T-cell (primary cell): ENCODE measurements around the gene PIGC. TPM values are rescaled to one million over a fixed set of nuclear protein-coding genes. Genes with fewer than 3 reads are reported as not detected.

ENCODE experiments used
- ATAC-seq, 4 experiments: fragments of 200-7000 bp in 3 of 4; fragments of 150-1000 bp in 1 of 4; cut with Tn5 transposase; replicated peaks in 1 of 4; 1 replicate in 3 of 4; 2 replicates in 1 of 4; pipeline ENCODE4 v1.10.0; 2021; ENCODE audit warnings: moderate library complexity in 3 of 4, mild to moderate bottlenecking in 2 of 4, moderate number of reproducible peaks in 1 of 4
- CTCF ChIA-PET, 2 donors: fragments of 300-600 bp; sonication (Branson Sonifier 250); formaldehyde crosslinking; loops; one replicate each; lab custom pipeline; 2022; ENCODE audit warnings: antibody characterized with exemption in 2 of 2; lab: Charles Lee
- POLR2A ChIA-PET, 2 donors: fragments of 300-600 bp; sonication (Branson Sonifier 250); formaldehyde crosslinking; loops; one replicate each; lab custom pipeline; 2022; ENCODE audit warnings: antibody characterized with exemption in 2 of 2; lab: Charles Lee
- DNase-seq, 35 experiments: peaks; one replicate each; pipeline versions ENCODE4 v3.0.0 to v3.0.0-alpha.2; 2013 to 2023
- H3K27ac ChIP-seq: one replicate; pipeline ENCODE4 v1.5.1; 2013; ENCODE audit warnings: low read length
- H3K27me3 ChIP-seq, 2 experiments: replicated peaks in 1 of 2; 1 replicate in 1 of 2; 2 replicates in 1 of 2; pipeline versions ENCODE4 v1.6.1 to v1.7.0; 2013; ENCODE audit warnings: low read length in 1 of 2, mixed read lengths in 1 of 2; ENCODE audit not compliant: control insufficient read depth in 2 of 2, insufficient read depth in 2 of 2; ENCODE audit errors: extremely low read depth in 1 of 2
- H3K36me3 ChIP-seq, 2 donors: 1 replicate in 1 of 2; 2 replicates in 1 of 2; pipeline versions ENCODE4 v1.6.1 to v1.7.0; 2013; ENCODE audit warnings: low read length in 1 of 2; ENCODE audit not compliant: control insufficient read depth in 2 of 2, insufficient read depth in 1 of 2; ENCODE audit errors: extremely low read depth in 1 of 2
- H3K4me1 ChIP-seq, 2 experiments: 1 replicate in 1 of 2; 2 replicates in 1 of 2; pipeline versions ENCODE4 v1.6.1 to v1.7.0; 2013; ENCODE audit warnings: low read length in 2 of 2, mixed read lengths in 1 of 2; ENCODE audit not compliant: insufficient read depth in 2 of 2, control insufficient read depth in 1 of 2; ENCODE audit errors: extremely low read depth in 1 of 2
- H3K4me3 ChIP-seq, 2 donors: 1 replicate in 1 of 2; 2 replicates in 1 of 2; pipeline versions ENCODE4 v1.5.1 to v1.7.0; 2013; ENCODE audit warnings: mild to moderate bottlenecking in 2 of 2, low read length in 1 of 2, moderate library complexity in 1 of 2; ENCODE audit not compliant: control insufficient read depth in 1 of 2; ENCODE audit errors: extremely low read depth in 1 of 2
- H3K9me3 ChIP-seq: 2 replicates; pipeline ENCODE4 v1.7.0; 2013
- H3K27ac Mint-ChIP-seq, 2 donors: one replicate each; pipeline ENCODE4 v1.8.0; 2020 to 2021; ENCODE audit warnings: mild to moderate bottlenecking in 2 of 2, mixed read lengths in 2 of 2
- H3K27me3 Mint-ChIP-seq, 2 donors: one replicate each; pipeline ENCODE4 v1.8.0; 2021 to 2022; ENCODE audit warnings: mixed read lengths in 2 of 2
- H3K36me3 Mint-ChIP-seq: one replicate; pipeline ENCODE4 v1.8.0; 2021; ENCODE audit warnings: mixed read lengths
- H3K4me1 Mint-ChIP-seq, 3 donors: one replicate each; pipeline ENCODE4 v1.8.0; 2020 to 2022; ENCODE audit warnings: mixed read lengths in 3 of 3, mild to moderate bottlenecking in 1 of 3
- H3K4me3 Mint-ChIP-seq, 3 donors: one replicate each; pipeline ENCODE4 v1.8.0; 2020 to 2022; ENCODE audit warnings: mild to moderate bottlenecking in 3 of 3, mixed read lengths in 3 of 3, moderate library complexity in 3 of 3
- H3K9me3 Mint-ChIP-seq, 3 donors: one replicate each; pipeline ENCODE4 v1.8.0; 2020 to 2022; ENCODE audit warnings: mixed read lengths in 3 of 3
- WGBS: methylation state at CpG from one replicate; pipeline ENCODE4 v1.1.5; 2013; ENCODE audit warnings: missing lambda C conversion rate; ENCODE audit not compliant: insufficient coverage; 5-methylcytosine and 5-hydroxymethylcytosine counted together
- total RNA-seq, 35 experiments: library from RNA in 6 of 35; stranded (reverse) in 6 of 35; fragments of 120-200 nt in 1 of 35; gene quantifications; one replicate each; pipeline versions ENCODE4 v1.2.1 to v1.2.4 and lab custom pipeline; 2013 to 2026

The PIGC gene
- total RNA-seq, 5 donors from 2014 or later (not counting 1 experiment from before 2014, with no cell fraction given) = 26.9 to 39.0 (median 34.5) TPM

GRCh38 chr1:172471666-172472065 lies 27.8 kb upstream of the PIGC start:
- no peaks in the 10 kb centered on the region for H3K27me3 ChIP-seq
- Mint-ChIP-seq H3K4me3 (no peak overlapping the region), H3K9me3 (no peaks in the 10 kb centered on the region), H3K36me3 (no peaks in the 10 kb centered on the region), H3K27ac (no peak overlapping the region), H3K27me3 (no peaks in the 10 kb centered on the region), H3K4me1 (peaks cover 2 to 4% (median 4%) of the 10 kb centered on the region in 3 donors)
- CTCF ChIA-PET = no interaction called here
- no peaks in the 10 kb centered on the region for H3K9me3 ChIP-seq
- ATAC-seq (no peak), DNase-seq (no peak)
- WGBS = no CpG with 5 or more reads among the region's 1 CpG
- H3K36me3 ChIP-seq = no peaks in the 10 kb centered on the region
- POLR2A ChIA-PET = no interaction called here
- H3K4me3 ChIP-seq = no peak overlapping the region
- peaks cover 0 to 2% of the 10 kb centered on the region in 2 experiments for H3K4me1 ChIP-seq
- no peak overlapping the region for H3K27ac ChIP-seq

- ATAC-seq = no peak
- WGBS = no CpG with 5 or more reads among the region's 2 CpGs
- no peaks in the 10 kb centered on the region for H3K27me3 ChIP-seq
- Mint-ChIP-seq H3K27ac (no peak overlapping the region), H3K36me3 (no peaks in the 10 kb centered on the region), H3K4me1 (peaks cover 2 to 3% (median 3%) of the 10 kb centered on the region in 3 donors), H3K27me3 (peaks cover 0 to 5% of the 10 kb centered on the region in 2 donors), H3K9me3 (no peaks in the 10 kb centered on the region), H3K4me3 (no peak overlapping the region)
- DNase-seq = no peak
- CTCF ChIA-PET = no interaction called here
- H3K36me3 ChIP-seq = no peaks in the 10 kb centered on the region
- no peak overlapping the region for H3K4me3 ChIP-seq
- no peaks in the 10 kb centered on the region for H3K9me3 ChIP-seq
- no peak overlapping the region for H3K27ac ChIP-seq
- no peaks in the 10 kb centered on the region for H3K4me1 ChIP-seq
- POLR2A ChIA-PET = no interaction called here
Measured at GRCh38 chr1:172470149-172470548, 26.3 kb upstream of the PIGC start.

GRCh38 chr1:172469717-172470116 lies 25.8 kb upstream of the PIGC start:
- DNase-seq (no peak), ATAC-seq (no peak)
- no peaks in the 10 kb centered on the region for H3K9me3 ChIP-seq
- Mint-ChIP-seq H3K4me3 (no peak overlapping the region), H3K27ac (no peak overlapping the region), H3K27me3 (peaks cover 0 to 5% of the 10 kb centered on the region in 2 donors), H3K4me1 (no peaks in the 10 kb centered on the region), H3K9me3 (no peaks in the 10 kb centered on the region), H3K36me3 (no peaks in the 10 kb centered on the region)
- no peak overlapping the region for H3K27ac ChIP-seq
- no peaks in the 10 kb centered on the region for H3K4me1 ChIP-seq
- no CpG with 5 or more reads among the region's 3 CpGs for WGBS
- CTCF ChIA-PET = no interaction called here
- POLR2A ChIA-PET = no interaction called here
- no peaks in the 10 kb centered on the region for H3K36me3 ChIP-seq
- H3K27me3 ChIP-seq = no peaks in the 10 kb centered on the region
- no peak overlapping the region for H3K4me3 ChIP-seq

- no peaks in the 10 kb centered on the region for H3K4me1 Mint-ChIP-seq
- peaks cover 0 to 5% of the 10 kb centered on the region in 2 donors for H3K27me3 Mint-ChIP-seq
- no peaks in the 10 kb centered on the region for H3K27me3 ChIP-seq
- no peaks in the 10 kb centered on the region for H3K36me3 ChIP-seq
- no peaks in the 10 kb centered on the region for H3K9me3 ChIP-seq
- CTCF ChIA-PET = no interaction called here
- no peak overlapping the region for H3K4me3 ChIP-seq
- no peak overlapping the region for H3K27ac ChIP-seq
- no peaks in the 10 kb centered on the region for H3K9me3 Mint-ChIP-seq
- H3K27ac Mint-ChIP-seq = no peak overlapping the region
- no peak overlapping the region for H3K4me3 Mint-ChIP-seq
- H3K36me3 Mint-ChIP-seq = no peaks in the 10 kb centered on the region
- ATAC-seq = no peak
- no peaks in the 10 kb centered on the region for H3K4me1 ChIP-seq
- 83% methylated on average over 4 of the region's 5 CpGs for WGBS
- DNase-seq = no peak
- POLR2A ChIA-PET = interaction anchor here in 1 of 2 donors (0.6 kb wide), 1 partner anchor 160 kb away, joined by 7 read pairs; no protein-coding TSS in a partner anchor
Measured at GRCh38 chr1:172468296-172468695, 24.4 kb upstream of the PIGC start.

GRCh38 chr1:172467446-172467845 lies 23.6 kb upstream of the PIGC start:
- no peaks in the 10 kb centered on the region for H3K9me3 ChIP-seq
- Mint-ChIP-seq H3K27ac (no peak overlapping the region), H3K4me1 (no peaks in the 10 kb centered on the region), H3K9me3 (no peaks in the 10 kb centered on the region), H3K4me3 (no peak overlapping the region), H3K27me3 (peaks cover 0 to 5% of the 10 kb centered on the region in 2 donors), H3K36me3 (no peaks in the 10 kb centered on the region)
- no peaks in the 10 kb centered on the region for H3K4me1 ChIP-seq
- no peaks in the 10 kb centered on the region for H3K27me3 ChIP-seq
- no peak for ATAC-seq
- WGBS = no CpG with 5 or more reads among the region's 3 CpGs
- no peak overlapping the region for H3K4me3 ChIP-seq
- ChIA-PET CTCF (no interaction called here), POLR2A (no interaction called here)
- DNase-seq = no peak
- H3K27ac ChIP-seq = no peak overlapping the region
- H3K36me3 ChIP-seq = no peaks in the 10 kb centered on the region

- no peaks in the 10 kb centered on the region for H3K4me1 Mint-ChIP-seq
- ATAC-seq (no peak), DNase-seq (no peak)
- CTCF ChIA-PET = interaction anchor here in 1 of 2 donors (0.7 kb wide), 1 partner anchor 44 kb away, joined by 3 read pairs; no protein-coding TSS in a partner anchor
- no peaks in the 10 kb centered on the region for H3K4me1 ChIP-seq
- no peaks in the 10 kb centered on the region for H3K36me3 Mint-ChIP-seq
- no peaks in the 10 kb centered on the region for H3K27me3 ChIP-seq
- POLR2A ChIA-PET = no interaction called here
- no peaks in the 10 kb centered on the region for H3K9me3 Mint-ChIP-seq
- H3K27ac ChIP-seq = no peak overlapping the region
- no peaks in the 10 kb centered on the region for H3K36me3 ChIP-seq
- WGBS = 100% methylated on average over 2 of the region's 3 CpGs
- no peaks in the 10 kb centered on the region for H3K9me3 ChIP-seq
- H3K4me3 Mint-ChIP-seq = no peak overlapping the region
- no peak overlapping the region for H3K4me3 ChIP-seq
- peaks cover 0 to 5% of the 10 kb centered on the region in 2 donors for H3K27me3 Mint-ChIP-seq
- no peak overlapping the region for H3K27ac Mint-ChIP-seq
Measured at GRCh38 chr1:172466795-172467407, 23.0 kb upstream of the PIGC start.
